ENCODE measurements around the gene CLEC4G.

DNA sequence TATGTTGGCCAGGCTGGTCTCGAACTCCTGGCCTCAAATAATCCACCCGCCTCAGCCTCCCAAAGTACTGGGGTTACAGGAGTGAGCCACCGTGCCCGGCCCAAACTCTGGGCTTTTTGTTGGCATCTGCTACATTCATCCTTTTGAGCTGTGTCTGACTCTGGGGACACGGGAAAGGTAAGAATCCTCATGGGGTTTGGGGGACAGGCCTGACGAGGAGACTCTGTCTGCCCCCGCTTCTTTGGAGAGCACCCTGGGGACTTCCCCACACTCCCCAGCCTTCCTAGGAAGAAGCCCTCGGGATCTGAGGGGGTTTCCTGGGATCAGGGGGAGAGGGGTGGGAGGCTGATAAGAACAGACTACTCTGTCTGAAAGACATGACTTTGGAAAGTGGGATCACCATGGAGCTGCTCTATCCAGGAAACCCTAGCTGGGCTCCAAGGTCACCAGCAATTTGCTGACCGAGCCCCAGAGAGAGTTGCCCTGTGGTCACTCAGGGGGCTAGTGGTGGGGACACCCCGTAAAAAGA lies 21.9 kb downstream of the CLEC4G start:
- TF ChIP-seq, protein P1, sequence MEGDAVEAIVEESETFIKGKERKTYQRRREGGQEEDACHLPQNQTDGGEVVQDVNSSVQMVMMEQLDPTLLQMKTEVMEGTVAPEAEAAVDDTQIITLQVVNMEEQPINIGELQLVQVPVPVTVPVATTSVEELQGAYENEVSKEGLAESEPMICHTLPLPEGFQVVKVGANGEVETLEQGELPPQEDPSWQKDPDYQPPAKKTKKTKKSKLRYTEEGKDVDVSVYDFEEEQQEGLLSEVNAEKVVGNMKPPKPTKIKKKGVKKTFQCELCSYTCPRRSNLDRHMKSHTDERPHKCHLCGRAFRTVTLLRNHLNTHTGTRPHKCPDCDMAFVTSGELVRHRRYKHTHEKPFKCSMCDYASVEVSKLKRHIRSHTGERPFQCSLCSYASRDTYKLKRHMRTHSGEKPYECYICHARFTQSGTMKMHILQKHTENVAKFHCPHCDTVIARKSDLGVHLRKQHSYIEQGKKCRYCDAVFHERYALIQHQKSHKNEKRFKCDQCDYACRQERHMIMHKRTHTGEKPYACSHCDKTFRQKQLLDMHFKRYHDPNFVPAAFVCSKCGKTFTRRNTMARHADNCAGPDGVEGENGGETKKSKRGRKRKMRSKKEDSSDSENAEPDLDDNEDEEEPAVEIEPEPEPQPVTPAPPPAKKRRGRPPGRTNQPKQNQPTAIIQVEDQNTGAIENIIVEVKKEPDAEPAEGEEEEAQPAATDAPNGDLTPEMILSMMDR (IDR thresholded peaks at IDR 0.05; ENCODE audit: poor library complexity), result no peak
- TF ChIP-seq EZH2 (IDR thresholded peaks at IDR 0.05; ENCODE audit: borderline replicate concordance) (no peak), EZH2phosphoT487 (IDR thresholded peaks at IDR 0.05; ENCODE audit: low read depth, severe bottlenecking, unreplicated experiment) (no peak)

All from hepatocyte (in vitro differentiated cells).